ENCODE measurements around the gene PHTF1.
"Not testable (repeated sequence)": the region's sequence is repeated elsewhere in the genome, so short reads cannot be mapped to it uniquely, and the experiment has no call there.

The PHTF1 gene

DNA sequence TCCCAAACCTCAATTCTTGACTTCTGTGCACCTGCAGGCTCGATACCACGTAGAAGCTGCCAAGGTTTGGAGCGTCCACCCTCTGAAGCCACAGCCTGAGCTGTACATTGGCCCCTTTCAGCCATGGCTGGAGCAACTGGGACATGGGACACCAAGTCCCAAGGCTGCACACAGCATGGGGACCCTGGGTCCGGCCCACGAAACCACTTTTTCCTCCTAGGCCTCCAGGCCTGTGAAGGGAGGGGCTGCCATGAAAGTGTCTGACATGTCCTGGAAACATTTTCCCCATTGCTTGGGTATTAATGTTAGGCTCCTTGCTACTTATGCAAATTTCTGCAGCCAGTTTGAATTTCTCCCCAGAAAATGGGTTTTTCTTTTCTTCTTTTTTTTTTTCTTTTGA, 40.7 kb downstream of the PHTF1 start:
- not testable (repeated sequence) for DNase-seq (ENCODE audit: low read depth)

DNA sequence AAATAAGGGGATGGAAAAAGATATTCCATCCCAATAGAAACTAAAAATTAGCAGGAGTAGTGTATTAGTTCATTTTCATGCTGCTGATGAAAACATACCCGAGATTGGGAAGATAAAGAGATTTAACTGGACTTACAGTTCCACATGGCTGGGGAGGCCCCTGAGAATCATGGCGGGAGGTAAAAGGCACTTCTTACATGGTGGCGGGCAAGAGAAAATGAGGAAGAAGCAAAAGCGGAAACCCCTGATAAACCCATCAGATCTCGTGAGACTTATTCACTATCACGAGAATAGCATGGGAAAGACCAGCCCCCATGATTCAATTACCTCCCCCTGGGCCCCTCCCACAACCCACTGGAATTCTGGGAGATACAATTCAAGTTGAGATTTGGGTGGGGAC, 41.8 kb downstream of the PHTF1 start:
- not testable (repeated sequence) for DNase-seq (ENCODE audit: low read depth)

DNA sequence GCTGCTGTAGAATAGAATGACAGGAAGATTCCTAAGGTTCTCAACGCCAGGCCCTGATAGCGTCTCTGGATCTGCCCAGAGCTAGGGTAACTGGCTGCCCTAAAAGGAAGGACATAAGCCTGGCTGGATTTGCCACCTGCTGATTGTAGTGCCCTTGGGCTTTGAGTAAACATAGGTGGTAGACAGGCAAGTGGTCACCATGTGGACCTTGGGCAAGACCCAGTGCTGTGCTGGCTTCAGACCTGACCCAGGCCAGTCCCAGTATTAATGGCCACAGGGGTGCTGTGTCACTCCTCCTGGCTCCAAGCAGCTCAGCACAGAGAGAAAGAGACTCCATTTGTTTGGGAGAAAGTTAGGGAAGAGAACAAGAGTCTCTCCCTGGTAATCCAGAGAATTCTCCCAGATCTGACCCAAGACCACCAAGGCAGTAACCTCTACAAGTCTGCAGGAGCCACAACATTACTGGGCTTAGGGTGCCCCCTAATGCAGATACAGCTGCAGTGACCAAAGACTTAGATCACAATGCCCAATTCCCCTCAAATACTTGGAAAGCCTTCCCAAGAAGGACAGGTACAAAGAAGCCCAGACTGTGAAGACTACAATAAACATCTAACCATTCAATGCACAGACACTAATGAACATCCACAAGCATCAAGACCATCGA, 44.5 kb downstream of the PHTF1 start:
- DNase-seq (ENCODE audit: low read depth), result no peak

DNA sequence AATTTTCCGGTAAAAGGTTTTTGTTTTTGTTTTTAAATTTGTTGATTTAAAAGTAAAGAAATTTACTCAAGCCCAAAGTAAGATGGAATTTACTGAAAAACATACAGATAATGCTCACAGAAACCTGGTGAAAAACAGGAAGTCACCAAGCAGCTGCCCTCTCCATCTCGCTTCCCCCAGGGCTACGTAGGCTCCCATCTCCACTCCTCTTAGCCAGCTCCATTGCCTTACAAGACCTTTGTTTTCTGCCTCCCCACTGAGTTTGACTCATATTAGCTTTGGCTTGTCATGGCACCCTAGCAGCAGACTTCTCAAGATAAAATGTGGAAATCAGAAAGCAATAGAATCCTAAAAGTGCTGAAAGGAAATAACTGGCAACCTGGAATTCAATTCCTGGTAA, 57.9 kb downstream of the PHTF1 start:
- no peak for DNase-seq (ENCODE audit: low read depth)

DNA sequence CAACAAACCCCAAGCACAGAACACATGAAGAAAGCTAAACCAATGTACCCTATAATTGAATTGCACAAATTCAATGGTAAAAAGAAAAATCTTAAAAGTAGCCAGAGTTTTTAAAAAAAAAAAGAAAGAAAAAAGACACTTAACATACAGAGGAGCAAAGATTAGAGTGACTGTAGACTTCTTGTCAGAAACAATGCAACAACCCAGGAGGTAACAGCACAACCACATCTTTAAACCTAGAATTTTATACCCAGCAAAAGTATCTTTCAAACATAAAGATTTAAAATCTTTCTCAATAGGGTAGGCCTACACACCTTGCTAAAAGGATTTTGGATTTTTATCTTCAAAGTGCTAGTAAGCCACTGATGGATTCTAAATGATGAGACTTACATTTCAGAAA, 64.4 kb downstream of the PHTF1 start:
- no peak for DNase-seq (ENCODE audit: low read depth)

DNA sequence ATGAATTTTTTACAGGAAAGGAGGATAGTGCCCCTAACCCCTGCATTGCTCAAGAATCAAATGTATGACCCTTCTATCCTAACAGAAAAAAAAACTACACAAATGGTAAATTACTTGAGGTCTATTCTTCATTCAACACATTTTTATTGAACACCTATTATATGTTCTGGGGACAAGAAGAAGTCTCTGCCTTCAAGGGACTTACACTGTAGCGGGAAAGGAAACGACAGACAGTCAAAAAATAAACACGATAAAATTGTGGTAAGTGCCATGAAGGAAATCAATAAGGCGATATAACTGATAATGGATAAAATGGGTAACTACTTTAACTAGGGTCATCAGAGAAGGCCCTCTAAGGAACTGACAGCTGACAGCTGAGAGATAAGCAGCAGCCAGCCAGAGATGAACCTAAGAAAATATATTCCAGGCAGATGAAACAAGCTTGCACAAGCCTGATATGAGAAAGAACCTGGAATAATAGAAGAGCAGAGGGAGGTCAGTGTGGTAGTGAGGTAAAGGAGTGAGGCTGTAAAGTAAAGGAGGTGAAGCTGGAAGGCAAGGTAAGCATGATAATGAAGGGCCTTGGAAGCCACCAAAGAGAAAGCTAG, 66.4 kb downstream of the PHTF1 start:
- no peak for DNase-seq (ENCODE audit: low read depth)

DNA sequence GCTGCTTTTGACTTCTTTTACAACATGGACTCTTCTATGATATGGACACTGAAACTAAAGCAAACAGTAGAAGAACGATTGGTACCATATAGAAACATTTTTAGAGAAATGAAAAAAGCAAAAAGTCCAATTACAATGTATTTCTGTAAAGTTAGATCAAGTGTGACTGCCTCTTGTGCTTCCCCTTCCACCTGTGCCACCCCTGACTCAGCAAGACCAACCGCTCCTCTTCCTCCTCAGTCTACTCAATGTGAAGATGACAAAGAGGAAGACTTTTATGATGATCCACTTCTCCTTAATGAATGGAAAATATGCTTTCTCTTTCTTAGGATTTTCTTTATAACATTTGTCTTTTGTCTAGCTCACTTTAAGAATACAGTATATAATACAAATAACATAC, 66.9 kb downstream of the PHTF1 start:
- DNase-seq (ENCODE audit: low read depth), result no peak

DNA sequence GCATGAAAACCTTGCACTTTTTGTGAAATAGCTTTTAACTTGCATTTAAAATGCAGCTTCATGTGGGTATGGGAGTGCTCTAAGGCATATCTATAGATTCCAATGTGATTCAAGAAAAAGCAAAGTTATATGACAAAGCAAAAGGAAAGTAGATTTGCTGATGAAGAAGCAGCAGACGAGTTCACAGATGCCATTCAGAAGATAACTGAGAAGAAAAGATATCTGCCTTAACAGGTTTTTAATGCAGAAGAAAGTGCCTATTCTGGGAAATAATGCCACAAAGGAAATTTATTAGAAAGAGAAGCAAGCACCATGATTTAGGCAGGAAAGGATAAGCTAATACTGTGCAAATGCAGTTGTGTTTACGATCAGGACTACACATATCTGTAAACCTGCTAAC, 68.1 kb downstream of the PHTF1 start:
- no peak for DNase-seq (ENCODE audit: low read depth)

DNA sequence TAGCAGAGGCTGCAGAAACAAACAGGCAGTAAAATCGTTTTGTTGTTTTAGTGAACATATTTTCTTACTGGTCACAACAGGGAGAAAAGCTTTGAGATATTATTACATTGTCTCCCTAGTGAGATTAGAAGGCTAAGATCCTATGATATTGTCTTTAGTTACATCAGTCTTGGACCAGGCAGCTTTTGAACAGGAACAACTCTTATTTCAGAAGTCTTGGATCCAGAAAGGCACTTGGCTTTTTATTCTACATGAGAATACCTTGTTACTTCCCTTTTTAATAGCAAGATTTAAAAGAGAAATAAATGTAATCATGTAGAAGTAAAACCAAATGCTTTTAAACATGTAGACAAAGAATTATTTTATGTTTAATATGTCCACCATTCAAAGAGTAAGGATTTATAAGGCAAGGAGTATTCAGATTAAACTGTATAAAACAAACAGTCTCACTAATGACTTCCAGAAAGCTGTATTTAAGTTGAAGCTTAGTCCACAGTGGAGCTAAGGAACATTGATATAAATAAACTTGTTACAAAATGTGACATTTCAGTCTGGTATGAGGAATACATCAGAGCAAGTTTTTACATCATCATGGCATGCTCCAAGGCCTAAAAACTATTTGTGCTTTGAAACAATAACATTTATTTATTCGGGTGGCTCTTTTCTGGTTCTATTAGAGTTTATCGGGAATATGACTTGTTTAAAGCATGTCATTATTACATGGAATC, 72.2 kb downstream of the PHTF1 start:
- DNase-seq (ENCODE audit: low read depth), result no peak

DNA sequence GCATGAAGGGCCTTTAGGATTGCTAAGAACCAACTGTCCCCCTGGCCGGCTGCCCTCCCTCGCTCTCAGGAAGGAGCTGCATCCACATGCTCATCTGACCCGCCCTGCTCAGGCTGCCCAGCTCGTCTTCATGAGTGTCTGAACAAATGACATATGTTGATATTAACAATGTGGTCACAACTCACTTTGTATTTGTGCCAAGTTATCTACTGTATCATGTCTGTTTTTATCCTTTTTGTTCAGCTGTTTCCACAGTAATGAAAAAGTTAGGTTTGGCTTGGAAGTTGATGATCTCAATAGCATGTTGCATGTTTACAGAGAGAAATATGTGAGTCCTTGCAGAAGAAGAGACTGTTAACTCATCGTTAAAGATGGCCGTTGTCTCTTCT, 75.1 kb downstream of the PHTF1 start:
- DNase-seq (ENCODE audit: low read depth), result no peak

DNA sequence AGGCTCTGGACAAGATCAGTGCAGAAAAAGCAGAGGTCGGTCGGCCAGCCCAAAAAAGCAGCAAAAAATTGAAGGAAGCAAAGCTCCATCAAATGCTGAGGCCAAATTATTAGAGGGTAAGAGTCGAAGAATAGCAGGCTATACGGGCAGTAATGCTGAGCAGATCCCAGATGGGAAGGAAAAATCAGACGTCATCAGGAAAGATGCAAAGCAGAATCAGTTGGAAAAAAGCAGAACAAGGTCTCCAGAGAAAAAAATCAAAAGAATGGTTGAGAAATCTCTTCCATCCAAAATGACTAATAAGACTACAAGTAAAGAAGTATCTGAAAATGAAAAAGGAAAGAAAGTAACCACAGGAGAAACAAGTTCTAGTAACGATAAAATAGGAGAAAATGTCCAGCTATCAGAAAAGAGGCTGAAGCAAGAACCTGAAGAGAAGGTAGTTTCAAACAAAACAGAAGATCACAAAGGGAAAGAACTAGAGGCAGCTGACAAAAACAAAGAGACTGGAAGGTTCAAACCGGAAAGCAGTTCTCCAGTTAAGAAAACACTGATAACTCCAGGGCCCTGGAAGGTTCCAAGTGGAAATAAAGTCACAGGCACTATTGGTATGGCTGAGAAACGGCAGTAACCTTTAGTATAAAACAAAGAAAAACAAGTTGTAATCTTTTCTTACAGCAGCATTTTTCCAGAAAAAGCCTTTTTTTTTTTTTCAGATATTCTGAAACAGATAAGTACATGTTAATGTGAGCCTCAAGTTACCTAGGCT, 75.7 kb downstream of the PHTF1 start:
- no peak for DNase-seq (ENCODE audit: low read depth)

DNA sequence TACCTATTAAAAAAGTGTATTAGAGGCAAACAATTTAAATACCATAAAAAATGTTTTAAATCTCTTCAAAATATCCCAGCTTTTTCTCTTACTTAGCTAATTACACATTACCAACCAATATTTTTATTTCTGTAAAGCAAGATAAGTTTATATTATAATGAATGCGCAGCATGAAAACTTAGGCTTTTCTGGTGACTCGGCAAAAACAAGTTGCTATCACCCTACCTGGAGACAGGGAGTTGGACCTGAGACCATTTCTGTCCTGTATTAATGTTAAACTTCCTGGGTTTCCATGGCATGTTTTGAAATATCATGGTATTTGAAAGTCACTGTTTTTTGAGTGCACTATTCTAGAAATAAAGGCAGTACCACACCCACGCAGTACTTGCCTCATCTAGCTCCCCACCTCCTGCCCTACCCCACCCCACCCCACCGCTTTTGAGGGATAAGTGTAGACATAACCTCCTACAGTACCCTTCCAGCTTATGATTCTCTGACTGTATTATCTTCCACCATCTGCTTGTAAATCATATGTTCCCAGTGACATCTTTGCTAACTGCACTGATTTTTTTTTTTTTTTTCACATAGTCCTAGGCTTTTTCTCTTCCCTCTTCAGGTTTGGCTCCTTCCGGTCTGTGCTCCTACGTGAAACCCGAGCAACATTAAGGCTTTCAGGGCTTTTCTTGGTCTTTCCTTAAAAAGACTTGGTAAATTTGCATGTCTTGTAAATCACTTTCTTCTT, 77.5 kb downstream of the PHTF1 start:
- DNase-seq (ENCODE audit: low read depth), result no peak

DNA sequence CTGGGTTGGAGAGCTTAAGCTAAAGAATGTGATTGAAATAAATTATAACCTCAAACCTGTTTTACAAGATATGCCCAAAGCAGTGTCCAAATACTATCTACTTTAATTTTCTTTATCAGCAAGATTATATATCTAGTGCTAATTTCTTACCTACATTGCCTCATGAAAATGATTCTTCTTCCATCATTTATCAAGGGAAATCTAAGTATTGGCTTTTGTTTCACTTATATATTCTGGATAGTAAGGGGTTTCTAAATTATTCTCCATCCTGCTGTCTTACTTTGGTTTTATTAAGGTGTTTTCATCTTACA, 81.2 kb downstream of the PHTF1 start:
- no peak for DNase-seq (ENCODE audit: low read depth)

DNA sequence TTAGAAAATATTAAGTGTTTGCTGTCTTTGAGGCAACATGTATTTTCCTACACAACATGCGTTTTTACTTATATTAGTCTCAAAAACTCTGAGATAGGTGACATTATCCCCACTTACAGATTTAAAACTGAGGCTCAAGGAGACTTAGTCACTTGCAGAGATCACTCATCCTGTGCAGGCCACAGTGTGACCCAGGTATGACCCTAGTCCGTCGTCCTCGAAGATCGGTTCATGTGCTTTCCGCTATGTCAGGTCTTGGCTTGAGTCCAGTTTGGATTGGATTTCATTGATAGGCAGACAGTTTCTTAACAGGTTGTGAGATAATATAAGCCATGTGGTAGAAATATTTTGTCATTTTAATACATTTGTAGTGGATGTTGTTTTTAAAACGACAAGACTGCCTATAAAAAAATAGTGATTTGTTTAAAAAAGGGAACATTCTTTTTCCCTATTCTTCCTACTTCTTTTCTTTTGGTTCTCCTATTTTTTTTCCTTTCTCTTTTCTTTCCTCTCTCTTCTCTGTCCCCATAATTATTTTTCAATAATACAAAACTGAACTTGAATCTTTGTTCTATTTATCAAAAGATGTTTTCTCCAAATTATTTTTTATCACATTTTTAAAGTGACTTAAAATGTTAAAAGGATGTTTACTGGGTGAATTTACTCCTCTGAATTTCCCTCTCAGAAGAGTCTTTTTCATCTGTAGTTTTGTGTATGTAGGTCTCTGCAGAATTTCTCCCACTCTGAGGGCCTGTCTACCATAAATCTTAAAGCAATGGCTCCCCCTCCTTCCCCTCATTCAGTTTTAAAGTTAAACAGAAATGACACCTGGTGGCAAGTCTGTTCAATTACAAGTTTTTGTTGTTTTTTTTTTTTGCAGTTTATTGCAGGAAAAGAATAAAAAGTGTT, 81.8 kb downstream of the PHTF1 start:
- no peak for DNase-seq (ENCODE audit: low read depth)

DNA sequence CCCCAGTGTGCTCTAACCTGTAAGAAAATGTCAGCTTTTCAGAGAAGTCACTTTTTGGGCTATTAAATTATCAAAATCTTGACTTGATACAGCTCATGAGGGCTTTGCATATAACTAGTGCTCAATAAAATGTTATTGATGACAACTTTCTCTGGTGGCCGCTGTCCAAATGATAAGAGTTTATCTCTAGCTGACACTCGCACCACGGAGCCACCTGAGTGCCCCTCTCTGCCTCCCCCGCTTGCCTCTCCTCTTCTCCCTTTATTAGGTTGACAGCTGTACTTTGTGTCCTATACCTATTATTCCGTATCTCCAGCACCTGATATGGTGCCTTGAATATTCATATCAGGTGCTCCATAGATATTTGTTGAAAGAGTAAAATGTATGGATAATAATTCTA, 82.8 kb downstream of the PHTF1 start:
- DNase-seq (ENCODE audit: low read depth), result no peak

DNA sequence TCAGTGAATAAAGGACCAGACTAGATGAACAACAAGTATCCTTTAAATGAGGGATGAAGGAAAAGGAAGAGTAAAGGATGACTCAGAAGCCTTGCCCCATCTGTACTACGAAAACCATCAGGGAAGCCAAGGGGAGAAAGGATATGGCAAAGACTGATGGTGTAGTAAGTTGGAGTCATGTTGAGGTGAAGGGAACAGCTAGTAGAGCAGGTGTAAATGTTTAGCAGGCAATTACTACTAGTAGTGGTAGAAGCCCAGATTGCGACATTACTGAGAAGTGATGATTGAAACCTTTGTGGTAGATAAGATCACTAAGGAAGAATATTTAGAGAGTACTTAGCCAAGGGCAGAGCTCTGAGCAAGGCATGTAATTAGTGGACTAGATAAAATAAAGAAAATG, 84.0 kb downstream of the PHTF1 start:
- DNase-seq (ENCODE audit: low read depth), result no peak

DNA sequence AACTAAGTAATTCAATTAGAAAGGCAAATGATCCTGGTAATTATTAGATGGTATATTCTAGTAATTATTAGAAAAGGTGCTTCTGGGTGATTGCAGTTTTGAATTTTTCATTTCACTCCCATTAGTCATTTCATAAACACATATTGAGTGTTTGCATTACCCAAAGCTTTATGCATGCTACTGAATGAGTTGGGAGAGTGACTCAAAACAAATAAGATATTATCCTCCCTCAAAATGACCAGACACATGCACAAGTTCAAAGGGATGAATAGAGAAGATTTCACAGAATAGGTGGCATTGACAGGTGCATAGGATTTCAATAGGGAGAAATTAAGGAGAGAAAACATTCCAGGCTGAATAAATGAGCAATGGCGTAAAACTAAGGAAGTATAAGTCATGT, 84.7 kb downstream of the PHTF1 start:
- DNase-seq (ENCODE audit: low read depth), result no peak

DNA sequence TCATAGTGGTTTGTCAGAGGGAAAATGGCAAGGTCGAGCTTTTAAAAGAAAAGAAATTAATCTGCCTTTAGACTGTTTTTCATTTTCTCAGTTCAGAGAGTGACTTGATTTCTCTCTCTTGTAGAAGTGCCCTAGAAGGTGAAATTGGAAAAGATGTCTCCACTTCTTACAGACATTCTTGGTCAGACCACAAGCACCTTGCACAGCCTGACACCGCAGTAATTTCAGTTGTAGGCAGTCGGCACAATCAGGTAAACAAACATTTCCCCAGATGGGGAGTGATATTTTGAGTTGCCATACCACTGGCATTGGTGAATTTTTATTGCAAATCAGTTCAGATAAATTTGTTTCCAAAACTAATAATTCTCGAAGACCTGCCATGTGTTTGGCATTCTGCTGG, 86.8 kb downstream of the PHTF1 start:
- DNase-seq (ENCODE audit: low read depth), result no peak

DNA sequence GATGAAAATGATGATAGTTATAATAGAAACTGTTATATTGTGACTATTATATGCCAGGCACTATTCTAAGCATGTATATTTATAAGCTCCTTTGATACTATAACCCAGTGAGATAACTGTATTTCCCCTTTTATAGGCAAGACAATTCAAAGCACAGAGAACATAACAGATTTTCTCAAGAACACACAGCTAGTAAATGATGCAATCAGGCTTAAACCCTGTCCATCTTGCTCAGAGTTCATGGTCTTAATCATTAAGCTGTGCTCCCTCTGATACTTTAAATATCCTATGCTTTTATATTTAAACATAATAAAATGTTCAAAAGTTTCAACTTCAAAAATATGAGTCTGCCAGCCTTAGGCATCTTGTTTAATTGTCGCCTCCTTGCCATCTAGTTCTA, 88.6 kb downstream of the PHTF1 start:
- DNase-seq (ENCODE audit: low read depth), result no peak

DNA sequence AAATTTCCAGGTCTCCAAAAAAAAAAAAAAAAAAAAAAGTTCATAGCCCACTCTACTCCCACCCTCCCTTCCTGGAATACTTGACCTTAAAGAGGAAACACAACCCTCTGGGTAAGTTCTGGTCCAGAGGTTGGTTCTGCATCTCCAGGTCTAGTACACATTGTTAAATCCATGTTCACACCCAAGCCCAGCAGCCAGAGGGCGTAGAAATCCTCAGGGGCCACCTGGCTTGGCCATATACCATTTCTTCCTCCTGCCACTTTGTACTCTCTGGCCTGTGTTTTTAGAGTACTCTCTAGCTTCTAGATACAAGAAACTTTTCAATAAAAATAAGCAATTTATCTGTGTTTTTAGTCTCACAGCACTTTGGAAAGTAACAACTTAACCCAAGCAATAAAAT, 89.3 kb downstream of the PHTF1 start:
- DNase-seq (ENCODE audit: low read depth), result no peak

DNA sequence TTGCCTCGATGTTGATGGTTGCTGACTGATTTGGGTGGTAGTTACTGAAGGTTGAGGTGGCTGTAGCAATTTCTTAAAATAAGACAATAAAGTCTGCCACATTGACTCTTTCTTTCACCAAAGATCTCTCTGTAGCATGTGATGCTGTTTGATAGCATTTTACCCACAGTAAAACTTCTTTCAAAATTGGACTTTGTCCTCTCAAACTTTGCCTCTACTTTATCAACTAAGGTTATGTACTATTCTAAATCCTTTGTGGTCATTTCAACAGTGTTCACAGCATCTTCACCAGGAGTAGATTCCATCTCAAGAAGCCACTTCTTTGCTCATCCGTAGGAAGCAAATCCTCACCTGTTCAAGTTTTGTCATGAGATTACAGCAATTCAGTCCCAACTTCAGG, 93.2 kb downstream of the PHTF1 start:
- DNase-seq (ENCODE audit: low read depth), result no peak
